ENCODE data around the gene OR2T27. TPM values are rescaled to one million over a fixed set of nuclear protein-coding genes. Genes with fewer than 3 reads are reported as not detected.

The OR2T27 gene
- total RNA-seq, 1 donor from 2014 or later: not detected

DNA sequence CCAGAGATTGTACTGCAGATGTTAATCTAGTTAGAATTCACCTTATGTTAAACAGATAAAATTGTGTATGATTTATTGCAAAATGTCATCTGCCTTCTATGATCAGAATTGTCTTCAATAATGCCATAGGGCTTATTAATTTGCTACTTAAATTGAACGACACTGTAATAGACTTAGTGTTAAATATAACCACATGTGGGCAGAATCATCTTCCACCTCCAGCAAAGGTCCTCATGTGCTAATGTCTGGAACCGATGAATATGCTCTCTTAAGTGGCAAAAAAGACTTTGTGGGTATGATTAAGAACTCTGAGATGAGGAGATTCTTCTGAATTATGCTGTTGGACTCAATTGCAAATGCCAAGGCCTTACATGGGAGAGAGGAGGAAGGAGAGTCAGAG, 24.8 kb downstream of the OR2T27 start:
- Mint-ChIP-seq H3K4me3 (ENCODE audit: unreplicated experiment) (no peak overlapping the region), H3K9me3 (ENCODE audit: unreplicated experiment) (peaks cover 4% of the 10 kb centered on the region), H3K27ac (ENCODE audit: unreplicated experiment) (no peak overlapping the region), H3K27me3 (ENCODE audit: unreplicated experiment) (peaks cover 2% of the 10 kb centered on the region), H3K4me1 (ENCODE audit: unreplicated experiment) (no peaks in the 10 kb centered on the region), H3K36me3 (ENCODE audit: low read depth, unreplicated experiment) (peaks cover 4% of the 10 kb centered on the region)
- DNase-seq (ENCODE audit: low spot score): no peak
- no peak for TF ChIP-seq CTCF (IDR thresholded peaks at IDR 0.05; ENCODE audit: unreplicated experiment)

GRCh38 chr1:248627971-248628844, 27.1 kb downstream of the OR2T27 start:
- Mint-ChIP-seq H3K27me3 (ENCODE audit: unreplicated experiment) (peaks cover 2% of the 10 kb centered on the region), H3K4me3 (ENCODE audit: unreplicated experiment) (no peak overlapping the region), H3K36me3 (ENCODE audit: low read depth, unreplicated experiment) (peaks cover 4% of the 10 kb centered on the region), H3K9me3 (ENCODE audit: unreplicated experiment) (peaks cover 4% of the 10 kb centered on the region), H3K4me1 (ENCODE audit: unreplicated experiment) (no peaks in the 10 kb centered on the region), H3K27ac (ENCODE audit: unreplicated experiment) (no peak overlapping the region)
- DNase-seq (ENCODE audit: low spot score): no peak
- no peak for TF ChIP-seq CTCF (IDR thresholded peaks at IDR 0.05; ENCODE audit: unreplicated experiment)

GRCh38 chr1:248625971-248626370, 29.4 kb downstream of the OR2T27 start:
- Mint-ChIP-seq H3K4me1 (ENCODE audit: unreplicated experiment) (no peaks in the 10 kb centered on the region), H3K4me3 (ENCODE audit: unreplicated experiment) (no peak overlapping the region)

DNA sequence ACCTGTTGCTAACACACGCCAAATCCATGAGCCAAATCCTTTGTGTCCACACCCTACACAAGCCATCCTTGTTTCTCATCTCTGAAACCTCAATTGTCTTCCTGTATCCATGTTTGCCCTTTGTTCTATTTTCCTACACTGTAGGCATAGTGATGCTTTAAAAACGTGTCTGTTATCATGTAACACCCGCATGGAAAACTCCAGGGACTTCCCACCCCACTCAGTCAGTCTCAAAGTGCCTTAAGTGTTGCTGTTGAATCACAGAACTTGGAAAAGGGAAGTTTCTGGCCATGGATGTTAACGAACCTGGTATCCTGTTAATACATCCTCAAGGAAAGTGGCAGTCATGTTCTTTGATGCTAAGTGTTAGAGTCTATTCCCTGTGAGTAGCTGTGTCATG, 30.2 kb downstream of the OR2T27 start:
- H3K4me1 Mint-ChIP-seq (ENCODE audit: unreplicated experiment): no peaks in the 10 kb centered on the region
- TF ChIP-seq CTCF (IDR thresholded peaks at IDR 0.05; ENCODE audit: unreplicated experiment): no peak
- no peak overlapping the region for H3K27ac Mint-ChIP-seq (ENCODE audit: unreplicated experiment)
- no peak for DNase-seq (ENCODE audit: low spot score)
- peaks cover 2% of the 10 kb centered on the region for H3K27me3 Mint-ChIP-seq (ENCODE audit: unreplicated experiment)
- H3K4me3 Mint-ChIP-seq (ENCODE audit: unreplicated experiment): no peak overlapping the region
- H3K36me3 Mint-ChIP-seq (ENCODE audit: low read depth, unreplicated experiment): peaks cover 4% of the 10 kb centered on the region
- no peaks in the 10 kb centered on the region for H3K9me3 Mint-ChIP-seq (ENCODE audit: unreplicated experiment)

More at GRCh38 chr1:248625971-248626370, 29.4 kb downstream of the OR2T27 start:
- DNase-seq (ENCODE audit: low spot score): no peak
- no peak for TF ChIP-seq CTCF (IDR thresholded peaks at IDR 0.05; ENCODE audit: unreplicated experiment)
- Mint-ChIP-seq H3K27ac (ENCODE audit: unreplicated experiment) (no peak overlapping the region), H3K27me3 (ENCODE audit: unreplicated experiment) (peaks cover 2% of the 10 kb centered on the region), H3K36me3 (ENCODE audit: low read depth, unreplicated experiment) (peaks cover 4% of the 10 kb centered on the region), H3K9me3 (ENCODE audit: unreplicated experiment) (peaks cover 4% of the 10 kb centered on the region)

- Mint-ChIP-seq H3K27me3 (ENCODE audit: unreplicated experiment) (peaks cover 4% of the 10 kb centered on the region), H3K4me1 (ENCODE audit: unreplicated experiment) (no peaks in the 10 kb centered on the region), H3K9me3 (ENCODE audit: unreplicated experiment) (peaks cover 9% of the 10 kb centered on the region), H3K27ac (ENCODE audit: unreplicated experiment) (no peak overlapping the region), H3K36me3 (ENCODE audit: low read depth, unreplicated experiment) (no peaks in the 10 kb centered on the region), H3K4me3 (ENCODE audit: unreplicated experiment) (no peak overlapping the region)
- DNase-seq (ENCODE audit: low spot score): no peak
- peak; percentile 43 for TF ChIP-seq CTCF (IDR thresholded peaks at IDR 0.05; ENCODE audit: unreplicated experiment)
Observed at GRCh38 chr1:248622570-248623001, 32.7 kb downstream of the OR2T27 start.
